ENCODE data around the gene HNRNPH2.
A peak's percentile ranks its signal among the peaks of the same experiment; 100 is the strongest.

Gene HNRNPH2

GRCh38 chrX:101407748-101408531 is at the start of gene HNRNPH2, which contains the start of gene GLA:
TSS of gene HNRNPH2 (plus strand) at chrX:101408222. CDS start at chrX:101411989, 3,767 bp downstream.
TSS of gene GLA (minus strand) at chrX:101407925. CDS start at chrX:101407903, 22 bp downstream.
- peak; percentile 95 for DNase-seq

- no peak for DNase-seq
Measured at GRCh38 chrX:101359966-101360365, 48.1 kb upstream of the HNRNPH2 start.

- no peak for DNase-seq
Measured at GRCh38 chrX:101360390-101360789, 47.6 kb upstream of the HNRNPH2 start.

GRCh38 chrX:101362116-101362515 is 45.9 kb upstream of the HNRNPH2 start:
- no peak for DNase-seq

- DNase-seq, result no peak
Measured at GRCh38 chrX:101362757-101363156, 45.3 kb upstream of the HNRNPH2 start.

GRCh38 chrX:101365301-101365795 is 42.7 kb upstream of the HNRNPH2 start:
- no peak for DNase-seq

GRCh38 chrX:101368800-101369199 is 39.2 kb upstream of the HNRNPH2 start:
- DNase-seq, result no peak

GRCh38 chrX:101369687-101370086 is 38.3 kb upstream of the HNRNPH2 start:
- DNase-seq, result no peak

- DNase-seq, result no peak
Measured at GRCh38 chrX:101370888-101371504, 37.0 kb upstream of the HNRNPH2 start.

GRCh38 chrX:101377547-101377946 is 30.5 kb upstream of the HNRNPH2 start:
- no peak for DNase-seq

GRCh38 chrX:101383679-101384205 is 24.3 kb upstream of the HNRNPH2 start:
- no peak for DNase-seq

- no peak for DNase-seq
Measured at GRCh38 chrX:101385026-101385684, 22.9 kb upstream of the HNRNPH2 start.

GRCh38 chrX:101385795-101386541 is 22.1 kb upstream of the HNRNPH2 start, which contains the start of gene BTK:
TSS of gene BTK (minus strand) at chrX:101386191. CDS start at chrX:101375284, 10,907 bp downstream.
- DNase-seq, result no peak

- DNase-seq, result no peak
Measured at GRCh38 chrX:101386542-101386885, 21.5 kb upstream of the HNRNPH2 start.

- DNase-seq, result no peak
Measured at GRCh38 chrX:101388604-101389003, 19.4 kb upstream of the HNRNPH2 start.

GRCh38 chrX:101390664-101391525 is 17.1 kb upstream of the HNRNPH2 start, which contains the start of gene RPL36A:
TSS of gene RPL36A (plus strand) at chrX:101391011. CDS start at chrX:101391044, 33 bp downstream.
- DNase-seq, result peak; percentile 92

GRCh38 chrX:101391831-101392230 is 16.2 kb upstream of the HNRNPH2 start:
- no peak for DNase-seq

- DNase-seq, result no peak
Measured at GRCh38 chrX:101393530-101394305, 14.3 kb upstream of the HNRNPH2 start.

GRCh38 chrX:101394372-101394771 is 13.7 kb upstream of the HNRNPH2 start:
- DNase-seq, result no peak

GRCh38 chrX:101395789-101396188 is 12.2 kb upstream of the HNRNPH2 start:
- no peak for DNase-seq

- no peak for DNase-seq
Measured at GRCh38 chrX:101397779-101398178, 10.2 kb upstream of the HNRNPH2 start.
